DND-41 (cell line): ENCODE data around the gene RILPL1.

Source experiments
- ATAC-seq: fragments of 200-7000 bp; cut with Tn5 transposase; 3 replicates; pipeline ENCODE4 v1.9.1; 2021; ENCODE audit warnings: low read depth; ENCODE audit not compliant: insufficient read depth
- DNase-seq: peaks from one replicate; pipeline ENCODE4 v3.0.0-alpha.2; 2020
- H2AFZ ChIP-seq: 2 replicates; pipeline ENCODE4 v1.6.0; 2012; ENCODE audit warnings: low read depth, low read length
- H3K27ac ChIP-seq: 2 replicates; pipeline ENCODE4 v1.5.1; 2012; ENCODE audit warnings: low read length, inconsistent platforms
- H3K27me3 ChIP-seq: fragments of 200-600 bp; sonication (generic); 2 replicates; pipeline ENCODE4 v1.6.0; 2012; ENCODE audit warnings: low read length, mild to moderate bottlenecking, inconsistent platforms; ENCODE audit not compliant: insufficient read depth, poor library complexity
- H3K36me3 ChIP-seq: 2 replicates; pipeline ENCODE4 v1.5.1; 2012; ENCODE audit warnings: low read length, inconsistent platforms; ENCODE audit not compliant: insufficient read depth
- H3K4me1 ChIP-seq: 2 replicates; pipeline ENCODE4 v1.5.1; 2012; ENCODE audit warnings: mild to moderate bottlenecking, low read length; ENCODE audit not compliant: insufficient read depth
- H3K4me2 ChIP-seq: 2 replicates; pipeline ENCODE4 v1.6.0; 2012; ENCODE audit warnings: mild to moderate bottlenecking, moderate library complexity, low read length, inconsistent platforms; ENCODE audit not compliant: insufficient read depth
- H3K4me3 ChIP-seq, 2 experiments: fragments of 200-600 bp in 1 of 2; shearing (Covaris generic) in 1 of 2; 2 replicates each; pipeline ENCODE4 v1.5.1; 2012 to 2016; ENCODE audit warnings: inconsistent platforms in 2 of 2, low read length in 2 of 2, mild to moderate bottlenecking in 2 of 2, low read depth in 1 of 2, moderate library complexity in 1 of 2
- H3K79me2 ChIP-seq: 2 replicates; pipeline ENCODE4 v1.6.0; 2012; ENCODE audit warnings: low read length, inconsistent platforms; ENCODE audit not compliant: insufficient read depth
- H3K9ac ChIP-seq: 2 replicates; pipeline ENCODE4 v1.6.0; 2012; ENCODE audit warnings: low read depth, mild to moderate bottlenecking, inconsistent platforms, low read length, moderate library complexity
- H3K9me3 ChIP-seq: 2 replicates; pipeline ENCODE4 v1.5.1; 2012; ENCODE audit warnings: low read length, moderate library complexity, mild to moderate bottlenecking, inconsistent platforms; ENCODE audit not compliant: insufficient read depth, severe bottlenecking
- H4K20me1 ChIP-seq: 2 replicates; pipeline ENCODE4 v1.6.0; 2012; ENCODE audit warnings: low read length; ENCODE audit not compliant: insufficient read depth
- EZH2 ChIP-seq: IDR thresholded peaks from 3 replicates; pipeline ENCODE4 v1.6.1; 2012; ENCODE audit warnings: borderline replicate concordance, low read depth, mild to moderate bottlenecking, moderate library complexity, low read length, inconsistent platforms; ENCODE audit not compliant: severe bottlenecking
- TF ChIP-seq, protein P1 (sequence below): IDR thresholded peaks from 2 replicates; pipeline ENCODE4 v1.5.1; 2012; ENCODE audit warnings: borderline replicate concordance, low read length, moderate library complexity, mild to moderate bottlenecking; ENCODE audit not compliant: poor library complexity, severe bottlenecking; ENCODE audit errors: extremely low read depth

The RILPL1 gene

GRCh38 chr12:123506059-123506842, 27.3 kb downstream of the RILPL1 start:
- H2AFZ ChIP-seq: no peak overlapping the region
- no peak overlapping the region for H3K4me3 ChIP-seq
- no peaks in the 10 kb centered on the region for H4K20me1 ChIP-seq
- H3K9ac ChIP-seq: no peak overlapping the region
- no peak overlapping the region for H3K4me2 ChIP-seq
- no peaks in the 10 kb centered on the region for H3K9me3 ChIP-seq
- DNase-seq: no peak
- H3K79me2 ChIP-seq: no peaks in the 10 kb centered on the region
- TF ChIP-seq EZH2: no peak
- TF ChIP-seq, protein P1, sequence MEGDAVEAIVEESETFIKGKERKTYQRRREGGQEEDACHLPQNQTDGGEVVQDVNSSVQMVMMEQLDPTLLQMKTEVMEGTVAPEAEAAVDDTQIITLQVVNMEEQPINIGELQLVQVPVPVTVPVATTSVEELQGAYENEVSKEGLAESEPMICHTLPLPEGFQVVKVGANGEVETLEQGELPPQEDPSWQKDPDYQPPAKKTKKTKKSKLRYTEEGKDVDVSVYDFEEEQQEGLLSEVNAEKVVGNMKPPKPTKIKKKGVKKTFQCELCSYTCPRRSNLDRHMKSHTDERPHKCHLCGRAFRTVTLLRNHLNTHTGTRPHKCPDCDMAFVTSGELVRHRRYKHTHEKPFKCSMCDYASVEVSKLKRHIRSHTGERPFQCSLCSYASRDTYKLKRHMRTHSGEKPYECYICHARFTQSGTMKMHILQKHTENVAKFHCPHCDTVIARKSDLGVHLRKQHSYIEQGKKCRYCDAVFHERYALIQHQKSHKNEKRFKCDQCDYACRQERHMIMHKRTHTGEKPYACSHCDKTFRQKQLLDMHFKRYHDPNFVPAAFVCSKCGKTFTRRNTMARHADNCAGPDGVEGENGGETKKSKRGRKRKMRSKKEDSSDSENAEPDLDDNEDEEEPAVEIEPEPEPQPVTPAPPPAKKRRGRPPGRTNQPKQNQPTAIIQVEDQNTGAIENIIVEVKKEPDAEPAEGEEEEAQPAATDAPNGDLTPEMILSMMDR: no peak
- H3K36me3 ChIP-seq: peaks cover 6% of the 10 kb centered on the region
- H3K4me1 ChIP-seq: no peaks in the 10 kb centered on the region
- no peaks in the 10 kb centered on the region for H3K27me3 ChIP-seq
- no peak for ATAC-seq
- H3K27ac ChIP-seq: no peak overlapping the region

- Histone ChIP-seq H4K20me1 (no peaks in the 10 kb centered on the region), H3K4me1 (no peaks in the 10 kb centered on the region), H2AFZ (no peak overlapping the region), H3K36me3 (no peaks in the 10 kb centered on the region), H3K9me3 (no peaks in the 10 kb centered on the region), H3K4me3 (no peak overlapping the region), H3K27me3 (no peaks in the 10 kb centered on the region), H3K9ac (no peak overlapping the region), H3K79me2 (no peaks in the 10 kb centered on the region), H3K27ac (no peak overlapping the region), H3K4me2 (no peak overlapping the region)
- ATAC-seq (0 out of 3 replicates have a peak, but pooled peaks have one; percentile 22), DNase-seq (no peak)
- no peak for TF ChIP-seq EZH2
- TF ChIP-seq, protein P1: no peak
Measured at GRCh38 chr12:123502163-123502704, 31.3 kb downstream of the RILPL1 start.

DNA sequence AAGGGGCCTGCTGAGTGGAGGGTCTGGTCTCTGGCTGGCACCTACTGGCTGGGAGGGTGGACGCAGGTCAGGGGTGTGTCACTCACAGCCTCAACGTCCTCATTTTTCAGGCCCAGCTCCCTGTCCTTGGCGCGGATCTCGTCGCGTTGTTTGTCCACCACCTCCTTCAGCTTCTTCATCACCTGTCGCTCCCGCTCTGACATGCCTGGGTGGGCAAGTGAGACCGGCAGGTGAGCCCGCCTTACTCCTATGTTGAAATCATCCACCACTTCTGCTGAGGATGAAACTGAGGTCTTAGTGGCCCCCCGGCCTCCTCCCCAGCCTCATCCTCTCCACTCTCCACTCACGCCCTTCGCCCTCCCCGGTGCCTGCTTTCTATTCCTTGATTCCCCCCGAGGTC, 34.2 kb downstream of the RILPL1 start:
- no peaks in the 10 kb centered on the region for H3K9me3 ChIP-seq
- ATAC-seq (no peak), DNase-seq (no peak)
- H3K36me3 ChIP-seq: 0 out of 2 replicates have a peak, but pooled peaks cover 2% of the 10 kb centered on the region
- no peak for TF ChIP-seq EZH2
- TF ChIP-seq, protein P1: no peak
- no peaks in the 10 kb centered on the region for H3K27me3 ChIP-seq
- H3K4me1 ChIP-seq: no peaks in the 10 kb centered on the region
- H3K4me3 ChIP-seq: no peak overlapping the region
- no peak overlapping the region for H3K27ac ChIP-seq
- no peak overlapping the region for H3K4me2 ChIP-seq
- H4K20me1 ChIP-seq: no peaks in the 10 kb centered on the region
- no peak overlapping the region for H3K9ac ChIP-seq
- no peak overlapping the region for H2AFZ ChIP-seq
- H3K79me2 ChIP-seq: no peaks in the 10 kb centered on the region
